CD4-positive, alpha-beta T cell treated with Interleukin-12 subunit alpha and Interleukin-12 subunit beta, for 1 hour (primary cell): ENCODE results near the gene CTIF.

ENCODE experiments used
- DNase-seq: peaks from one replicate; pipeline ENCODE4 v3.0.0-alpha.2; 2020

CTIF gene

DNA sequence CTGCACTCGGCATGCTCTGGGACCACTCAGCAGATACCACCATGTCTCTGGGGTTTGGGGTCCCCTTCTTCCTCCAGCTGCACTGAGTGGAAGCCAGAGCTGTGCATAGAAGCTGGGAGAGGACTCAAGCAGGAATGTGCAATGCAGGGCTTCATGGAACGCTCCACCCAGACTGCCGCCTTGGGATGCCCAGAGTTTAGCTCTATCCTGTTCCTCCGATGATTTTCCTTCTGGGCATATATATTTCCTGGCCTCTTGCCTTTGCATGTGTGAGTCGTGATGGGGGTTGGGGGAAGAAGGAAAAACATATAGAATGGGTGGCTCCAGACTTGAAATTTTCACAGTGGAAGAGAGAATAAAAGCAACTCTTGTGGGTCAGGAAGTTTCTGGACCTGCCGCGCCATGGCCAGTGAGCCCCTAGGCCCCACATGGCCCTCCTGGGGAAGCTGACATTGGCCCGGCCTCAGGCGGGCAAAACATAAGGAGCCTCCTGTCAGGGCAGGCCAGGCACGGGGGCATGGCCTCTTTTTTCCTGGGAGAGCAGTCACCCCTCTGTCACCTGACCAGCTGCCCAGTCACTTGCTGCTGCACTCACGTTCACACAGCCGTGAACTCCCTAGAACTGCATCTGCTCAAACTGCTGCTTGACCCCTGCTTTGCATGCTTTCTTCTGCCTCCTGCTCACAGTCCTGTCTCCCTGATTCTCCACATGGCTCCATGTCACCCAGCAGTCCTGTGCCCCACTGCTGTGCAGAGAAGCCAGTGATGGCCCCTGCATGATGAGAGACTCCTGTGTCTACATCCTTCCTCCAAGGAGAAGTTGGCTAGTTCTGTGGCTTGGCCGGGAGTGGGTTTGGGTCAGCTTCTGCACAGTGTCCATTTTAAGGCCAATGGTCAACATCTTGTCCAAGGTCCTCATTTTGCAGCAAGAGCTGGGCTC is 197.8 kb downstream of the CTIF start:
- DNase-seq: no peak

GRCh38 chr18:48739266-48740067 is 200.6 kb downstream of the CTIF start:
- no peak for DNase-seq

- DNase-seq: no peak
Observed at GRCh38 chr18:48740068-48740440, 201.2 kb downstream of the CTIF start.

- DNase-seq: no peak
Observed at GRCh38 chr18:48740851-48741485, 202.1 kb downstream of the CTIF start.

DNA sequence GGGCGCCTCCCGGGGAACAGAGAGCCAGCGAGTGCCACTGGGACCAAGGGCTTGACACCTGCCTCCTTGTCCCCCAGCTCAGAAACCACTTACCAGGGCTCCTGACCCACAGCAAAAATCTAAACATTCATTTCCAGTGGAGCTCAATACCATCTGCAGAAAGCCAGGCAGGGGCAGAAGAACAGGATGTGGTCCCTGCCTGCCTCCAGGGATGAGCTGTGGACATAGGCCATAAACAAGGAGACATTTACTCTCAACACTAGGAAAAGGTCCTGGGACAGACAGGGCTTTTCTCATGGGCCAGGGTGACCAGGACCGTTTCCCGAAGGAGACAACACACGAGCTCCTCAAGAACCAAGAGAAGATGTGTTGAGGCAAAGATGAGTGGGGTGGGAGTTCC is 203.0 kb downstream of the CTIF start:
- no peak for DNase-seq

DNA sequence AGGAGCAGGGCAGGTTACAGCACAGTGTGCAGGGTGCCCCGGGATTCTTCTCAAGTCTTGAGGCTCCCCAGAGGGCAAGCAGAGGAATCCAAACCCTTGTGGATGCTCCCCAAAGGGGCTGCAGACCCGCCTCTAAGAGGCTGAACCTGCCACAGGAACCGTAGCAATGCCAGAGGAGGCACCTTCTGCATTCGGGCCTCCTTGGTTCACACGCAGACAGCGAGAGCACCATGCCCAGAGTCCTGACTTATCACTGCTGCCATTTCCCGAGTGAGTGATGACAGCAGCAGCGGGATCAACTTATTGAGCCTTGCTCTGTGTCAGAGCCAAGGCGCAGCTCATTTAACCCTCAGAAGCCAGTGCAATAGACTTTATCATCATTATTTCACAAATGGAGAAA is 203.5 kb downstream of the CTIF start:
- DNase-seq: no peak

DNA sequence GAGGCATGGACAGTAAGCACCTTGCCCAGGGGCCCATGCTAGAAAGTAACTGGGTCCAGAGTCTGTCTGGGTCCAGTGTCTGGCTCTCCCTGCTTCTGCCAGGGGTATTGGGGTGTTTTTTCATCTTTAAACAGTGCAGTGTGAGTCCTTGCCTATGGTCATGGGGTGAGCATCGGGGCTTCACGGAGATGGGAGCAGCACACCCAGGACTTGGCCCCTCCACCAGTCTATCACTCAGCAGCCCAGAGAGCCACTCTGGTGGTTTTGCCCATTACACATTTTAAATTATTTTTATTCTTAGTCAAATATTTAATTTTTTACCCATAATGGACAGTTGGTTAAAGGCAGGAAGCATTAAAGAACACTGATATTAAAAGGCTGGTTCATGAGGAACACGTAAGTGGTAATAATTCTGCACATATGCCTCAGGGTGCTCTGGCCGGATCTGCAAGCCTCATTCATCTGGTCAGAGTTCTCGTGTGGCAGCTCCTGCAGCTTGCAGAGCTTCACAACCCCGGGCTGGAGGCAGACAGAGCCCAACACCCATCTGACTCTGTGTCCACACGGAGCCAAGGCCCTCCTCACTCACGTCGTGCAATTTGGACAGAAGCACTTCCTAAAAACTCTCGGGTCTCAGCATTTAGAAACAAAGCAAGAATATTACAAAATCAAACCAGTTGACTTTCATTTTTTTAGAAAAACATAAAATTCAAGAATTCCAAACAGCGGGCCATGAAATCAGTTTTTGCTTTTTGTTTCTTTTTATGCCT is 204.1 kb downstream of the CTIF start:
- no peak for DNase-seq

- DNase-seq: no peak
Observed at GRCh38 chr18:48743886-48744285, 205.1 kb downstream of the CTIF start.

- DNase-seq: no peak
Observed at GRCh38 chr18:48745293-48745692, 206.5 kb downstream of the CTIF start.

DNA sequence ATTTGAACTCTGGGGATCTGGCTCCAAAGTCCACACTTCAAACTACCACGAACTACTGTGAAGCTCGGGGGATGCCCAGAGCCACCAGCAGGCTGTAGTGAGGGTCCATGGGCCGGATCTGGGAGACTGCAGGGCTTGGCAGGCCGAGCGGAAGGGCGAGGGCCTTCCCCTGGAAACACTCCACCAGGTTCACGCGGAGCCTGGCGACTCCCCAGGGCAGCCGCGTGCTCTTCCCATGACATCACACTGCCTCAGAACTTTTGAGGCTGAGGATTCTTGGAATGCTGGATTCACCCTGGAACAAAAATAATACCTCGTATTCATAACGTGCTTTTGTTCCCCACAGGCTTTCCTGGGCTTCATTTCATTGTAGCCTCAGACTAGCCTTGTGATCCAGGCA is 210.9 kb downstream of the CTIF start:
- DNase-seq: no peak

GRCh38 chr18:48750485-48751175 is 211.8 kb downstream of the CTIF start:
- DNase-seq: no peak

GRCh38 chr18:48751727-48752468 is 213.1 kb downstream of the CTIF start:
- DNase-seq: no peak

- DNase-seq: no peak
Observed at GRCh38 chr18:48752478-48752877, 213.6 kb downstream of the CTIF start.

DNA sequence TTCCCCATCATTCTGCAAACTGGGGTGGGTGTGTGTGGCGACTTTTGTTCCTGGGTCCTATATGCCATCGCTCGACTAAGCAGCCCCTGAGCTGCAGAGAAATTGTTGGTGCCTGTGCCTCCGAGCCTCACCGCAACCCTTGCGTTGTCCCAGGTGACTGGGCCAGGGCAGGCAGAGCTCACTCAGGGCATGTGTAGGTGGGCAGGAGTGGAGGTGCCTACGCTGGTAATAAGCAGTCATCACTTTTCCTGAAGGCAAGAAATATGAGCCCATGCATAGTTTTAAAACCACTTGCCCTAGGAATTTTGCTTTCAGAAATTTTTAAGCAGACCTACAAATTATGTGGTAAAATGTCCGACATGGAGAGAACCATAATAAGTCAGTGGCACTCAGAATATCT is 214.1 kb downstream of the CTIF start:
- no peak for DNase-seq

GRCh38 chr18:48753691-48754090 is 214.9 kb downstream of the CTIF start:
- DNase-seq: no peak

- no peak for DNase-seq
Observed at GRCh38 chr18:48754559-48754958, 215.7 kb downstream of the CTIF start.

GRCh38 chr18:48754993-48755473 is 216.2 kb downstream of the CTIF start:
- no peak for DNase-seq

DNA sequence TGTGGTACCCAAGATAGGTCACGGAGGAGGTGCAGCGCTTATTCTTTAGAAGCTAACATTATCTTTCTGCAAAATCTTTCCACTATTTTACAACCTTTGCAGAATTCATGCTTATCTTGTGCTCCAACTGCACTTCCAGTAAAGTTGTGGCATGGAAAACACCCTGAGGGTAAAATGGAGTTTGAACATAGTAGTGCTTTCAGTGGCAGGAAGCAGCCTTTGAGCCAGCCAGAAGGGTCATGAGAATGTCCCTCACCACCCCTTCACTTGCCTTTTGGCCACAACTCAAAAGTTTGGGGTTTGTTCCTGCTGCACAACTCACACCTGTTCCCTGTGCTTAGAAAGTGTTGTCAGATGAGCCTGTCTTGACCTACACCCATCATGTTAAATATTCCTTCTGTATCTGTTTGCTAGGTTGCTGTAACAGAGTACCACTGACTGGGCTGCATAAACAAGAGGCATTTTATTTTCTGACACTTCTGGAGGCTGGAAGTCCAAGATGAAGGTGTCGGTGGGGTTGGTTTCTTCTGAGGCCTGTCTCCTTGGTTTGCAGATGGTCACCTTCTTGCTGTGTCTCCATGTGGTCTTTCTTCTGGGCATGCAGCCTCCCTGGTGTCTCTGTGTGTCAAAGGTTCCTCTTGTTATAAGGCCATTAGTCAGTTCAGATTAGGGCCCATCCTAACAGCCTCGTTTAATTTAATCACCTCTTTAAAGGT is 217.8 kb downstream of the CTIF start:
- DNase-seq: no peak

DNA sequence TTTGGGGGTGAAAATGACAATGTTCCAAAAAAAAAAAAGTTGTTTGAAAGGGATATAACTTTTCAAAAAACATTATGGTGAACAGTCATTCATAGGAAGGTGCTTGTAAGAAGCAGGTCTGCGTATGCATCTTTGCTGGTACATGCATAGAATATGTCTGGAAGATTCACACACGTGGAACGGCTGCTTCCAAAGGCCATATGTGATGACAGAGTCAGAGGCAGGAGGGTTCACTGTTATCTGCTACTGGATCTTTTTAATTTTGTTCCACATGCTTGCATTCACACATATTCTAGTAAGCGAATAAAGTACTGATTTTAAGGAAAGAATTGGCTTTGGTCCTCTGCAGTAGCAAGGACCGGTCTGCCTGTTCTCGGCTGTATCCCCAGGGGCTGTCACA is 218.5 kb downstream of the CTIF start:
- DNase-seq: no peak

- no peak for DNase-seq
Observed at GRCh38 chr18:48757906-48758305, 219.1 kb downstream of the CTIF start.

GRCh38 chr18:48761582-48761981 is 222.8 kb downstream of the CTIF start:
- no peak for DNase-seq
